Adipocyte (in vitro differentiated cells): ENCODE results near the gene CLSTN2.

Experiments
- DNase-seq: peaks from one replicate; pipeline ENCODE4 v3.0.0-alpha.2; 2015; ENCODE audit warnings: low read depth
- H3K27me3 ChIP-seq: replicated peaks from 2 replicates; pipeline ENCODE4 v1.7.0; 2013; ENCODE audit warnings: mild to moderate bottlenecking, low read length, moderate library complexity; ENCODE audit not compliant: control insufficient read depth, insufficient read depth
- H3K36me3 ChIP-seq: 2 replicates; pipeline ENCODE4 v1.7.0; 2013; ENCODE audit warnings: low read length, mild to moderate bottlenecking, moderate library complexity; ENCODE audit not compliant: control insufficient read depth, insufficient read depth, severe bottlenecking
- H3K4me1 ChIP-seq: 2 replicates; pipeline ENCODE4 v1.7.0; 2013; ENCODE audit warnings: mild to moderate bottlenecking, low read length, moderate library complexity; ENCODE audit not compliant: control insufficient read depth, insufficient read depth
- H3K4me3 ChIP-seq: 2 replicates; pipeline ENCODE4 v1.7.0; 2013; ENCODE audit warnings: mild to moderate bottlenecking, low read length, moderate library complexity
- H3K9ac ChIP-seq: 2 replicates; pipeline ENCODE4 v1.7.0; 2013; ENCODE audit warnings: mild to moderate bottlenecking, low read length, moderate library complexity
- H3K9me3 ChIP-seq: 2 replicates; pipeline ENCODE4 v1.7.0; 2013; ENCODE audit warnings: mild to moderate bottlenecking, low read length, moderate library complexity; ENCODE audit not compliant: control insufficient read depth

CLSTN2 gene

DNA sequence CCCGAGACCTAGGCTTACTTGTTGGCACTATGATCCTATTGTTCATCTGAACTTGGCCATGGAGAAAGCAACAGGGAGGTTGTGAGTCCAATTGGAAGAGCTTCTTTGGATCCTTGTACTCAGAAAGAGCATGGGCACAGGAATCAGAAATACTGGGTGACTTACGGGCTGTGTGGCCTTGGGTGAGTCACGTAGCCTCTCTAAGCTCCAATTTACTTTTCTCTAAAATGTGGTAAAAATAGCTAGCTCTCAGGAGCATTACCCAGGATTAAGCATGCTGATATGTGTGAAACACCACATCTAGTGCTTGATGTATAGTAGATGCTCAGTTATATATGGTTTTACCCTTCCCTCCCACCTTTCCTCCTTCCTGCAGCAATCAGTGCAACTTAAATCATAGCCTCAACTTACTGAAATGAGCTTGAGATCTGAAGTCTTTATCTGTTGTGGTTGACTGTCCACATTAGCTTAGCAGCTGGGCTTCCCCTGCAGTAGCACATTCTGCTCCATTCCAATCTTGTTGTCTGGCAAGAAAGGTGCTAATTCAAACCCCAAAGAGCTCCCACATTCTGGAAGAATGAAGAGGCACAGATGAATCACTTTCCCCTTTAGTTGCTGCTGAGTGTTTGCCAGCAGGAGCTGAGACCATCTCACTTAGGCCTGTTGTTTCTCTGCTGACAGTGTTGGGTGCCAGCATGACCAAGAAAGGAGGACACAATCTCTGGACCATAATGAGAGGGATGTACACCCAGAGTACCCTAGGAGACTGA lies 443.8 kb downstream of the CLSTN2 start:
- DNase-seq, result no peak
- Histone ChIP-seq H3K4me1 (peaks cover 4% of the 10 kb centered on the region), H3K4me3 (no peak overlapping the region), H3K9me3 (peaks cover 11% of the 10 kb centered on the region), H3K36me3 (no peaks in the 10 kb centered on the region), H3K9ac (no peak overlapping the region), H3K27me3 (peaks cover 12% of the 10 kb centered on the region)

- no peak overlapping the region for H3K4me3 ChIP-seq
- H3K36me3 ChIP-seq, result no peaks in the 10 kb centered on the region
- no peak for DNase-seq
- no peak overlapping the region for H3K9ac ChIP-seq
- H3K9me3 ChIP-seq, result no peaks in the 10 kb centered on the region
- H3K27me3 ChIP-seq, result peaks cover 5% of the 10 kb centered on the region
- no peaks in the 10 kb centered on the region for H3K4me1 ChIP-seq
These were observed 449.2 kb downstream of the CLSTN2 start for GRCh38 chr3:140384028-140384771.

DNA sequence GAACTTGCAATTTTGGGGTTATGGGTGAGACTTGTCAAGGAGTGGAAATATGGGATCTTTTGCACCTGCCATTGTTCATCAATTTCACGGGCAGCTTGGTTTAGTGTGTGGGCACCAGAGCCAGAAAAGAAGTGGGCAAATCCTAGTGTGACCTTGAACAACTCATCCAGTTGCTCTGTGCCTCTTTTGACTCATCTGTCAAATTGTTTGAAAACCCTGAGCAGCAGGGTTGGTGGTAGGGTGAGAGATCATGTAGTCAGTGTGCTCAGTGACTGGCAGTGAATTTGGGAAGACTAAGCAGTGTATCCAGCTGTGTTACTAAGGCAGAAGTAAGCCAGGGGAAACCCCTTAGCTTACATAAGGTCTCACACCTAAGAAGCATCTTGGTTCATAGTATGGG lies 449.9 kb downstream of the CLSTN2 start:
- H3K9ac ChIP-seq, result no peak overlapping the region
- H3K9me3 ChIP-seq, result no peaks in the 10 kb centered on the region
- peaks cover 5% of the 10 kb centered on the region for H3K27me3 ChIP-seq
- H3K4me3 ChIP-seq, result no peak overlapping the region
- DNase-seq, result no peak
- no peaks in the 10 kb centered on the region for H3K36me3 ChIP-seq
- H3K4me1 ChIP-seq, result no peaks in the 10 kb centered on the region

GRCh38 chr3:140386357-140387100 lies 451.5 kb downstream of the CLSTN2 start:
- no peak for DNase-seq
- peaks cover 1% of the 10 kb centered on the region for H3K27me3 ChIP-seq
- H3K4me3 ChIP-seq, result no peak overlapping the region

DNA sequence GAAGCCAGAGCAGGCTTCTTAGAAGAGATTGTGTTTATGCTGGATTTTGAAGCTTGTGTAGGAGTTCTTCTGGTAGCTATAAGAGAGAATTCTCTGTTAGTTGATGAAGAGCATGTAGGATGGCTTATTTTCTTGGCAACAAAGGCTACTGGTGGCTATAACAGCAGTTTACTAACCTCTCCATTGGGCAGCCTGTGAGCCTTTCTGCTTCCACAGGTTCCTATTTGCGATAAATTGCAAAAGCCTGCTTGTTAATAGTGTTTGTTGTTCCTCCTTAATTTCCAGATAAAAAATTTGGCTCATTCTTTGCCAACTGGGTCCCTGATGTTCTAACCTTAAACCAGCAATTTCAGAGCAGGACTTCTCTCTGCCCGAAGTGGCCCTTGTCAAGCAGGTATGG lies 452.3 kb downstream of the CLSTN2 start:
- Histone ChIP-seq H3K9ac (no peak overlapping the region), H3K36me3 (no peaks in the 10 kb centered on the region), H3K4me3 (no peak overlapping the region), H3K9me3 (no peaks in the 10 kb centered on the region), H3K4me1 (no peaks in the 10 kb centered on the region), H3K27me3 (no peaks in the 10 kb centered on the region)
- DNase-seq, result no peak

More at GRCh38 chr3:140386357-140387100, 451.5 kb downstream of the CLSTN2 start:
- H3K9me3 ChIP-seq, result no peaks in the 10 kb centered on the region
- no peak overlapping the region for H3K9ac ChIP-seq
- no peaks in the 10 kb centered on the region for H3K4me1 ChIP-seq
- no peaks in the 10 kb centered on the region for H3K36me3 ChIP-seq

GRCh38 chr3:140388202-140388922 lies 453.4 kb downstream of the CLSTN2 start:
- no peaks in the 10 kb centered on the region for H3K4me1 ChIP-seq
- H3K4me3 ChIP-seq, result no peak overlapping the region
- no peaks in the 10 kb centered on the region for H3K36me3 ChIP-seq
- DNase-seq, result no peak
- no peak overlapping the region for H3K9ac ChIP-seq
- H3K27me3 ChIP-seq, result no peaks in the 10 kb centered on the region
- no peaks in the 10 kb centered on the region for H3K9me3 ChIP-seq

DNA sequence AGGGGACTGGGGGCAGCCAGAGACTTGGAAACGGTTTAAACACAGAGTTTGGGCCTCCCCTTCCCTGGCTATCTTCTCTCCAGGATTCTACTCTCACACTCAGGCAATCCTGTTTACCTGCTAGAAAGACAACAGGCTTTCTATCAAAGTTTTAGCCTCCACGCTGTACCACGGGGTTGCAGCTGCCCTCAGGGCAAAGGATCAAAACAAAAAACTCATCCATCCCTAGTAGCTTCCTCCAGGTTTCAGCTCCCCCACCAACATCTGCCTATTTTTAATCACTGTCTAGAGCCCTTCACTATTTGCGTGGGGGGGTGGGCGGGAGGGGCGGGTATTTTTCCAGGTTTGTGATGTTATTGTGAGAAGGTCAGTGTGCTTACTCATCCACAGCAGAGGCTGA lies 456.1 kb downstream of the CLSTN2 start:
- no peak for DNase-seq
- H3K36me3 ChIP-seq, result no peaks in the 10 kb centered on the region

GRCh38 chr3:140394488-140395133 lies 459.6 kb downstream of the CLSTN2 start:
- H3K27me3 ChIP-seq, result no peaks in the 10 kb centered on the region
- no peaks in the 10 kb centered on the region for H3K9me3 ChIP-seq
- DNase-seq, result no peak
- peaks cover 4% of the 10 kb centered on the region for H3K4me1 ChIP-seq
- no peak overlapping the region for H3K9ac ChIP-seq
- H3K36me3 ChIP-seq, result no peaks in the 10 kb centered on the region
- H3K4me3 ChIP-seq, result no peak overlapping the region

More for the DNA sequence above, 456.1 kb downstream of the CLSTN2 start:
- Histone ChIP-seq H3K9ac (no peak overlapping the region), H3K27me3 (no peaks in the 10 kb centered on the region), H3K4me1 (peaks cover 4% of the 10 kb centered on the region), H3K9me3 (no peaks in the 10 kb centered on the region), H3K4me3 (no peak overlapping the region)

- no peak overlapping the region for H3K4me3 ChIP-seq
- DNase-seq, result no peak
- no peaks in the 10 kb centered on the region for H3K36me3 ChIP-seq
- peaks cover 4% of the 10 kb centered on the region for H3K4me1 ChIP-seq
- no peak overlapping the region for H3K9ac ChIP-seq
- H3K9me3 ChIP-seq, result no peaks in the 10 kb centered on the region
- no peaks in the 10 kb centered on the region for H3K27me3 ChIP-seq
These were observed 460.4 kb downstream of the CLSTN2 start for GRCh38 chr3:140395134-140396075.

DNA sequence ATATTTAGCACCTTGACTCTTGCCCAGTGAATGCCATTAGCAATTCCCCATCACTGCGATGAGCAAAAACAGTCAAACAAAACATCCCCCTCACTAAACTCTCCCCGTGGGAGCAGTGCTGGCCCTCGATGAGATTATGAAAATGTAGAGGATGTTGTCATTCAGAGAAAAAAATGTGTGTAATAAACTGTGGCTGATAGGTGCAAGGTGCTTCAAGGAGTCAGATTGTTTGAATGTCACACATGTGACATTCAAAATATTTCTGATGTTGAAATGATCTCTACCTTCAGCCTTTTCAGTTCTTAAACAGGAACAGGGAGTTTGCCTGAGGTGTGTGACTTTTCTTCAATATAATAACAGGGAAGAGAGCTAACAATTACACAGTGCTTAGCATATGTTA lies 461.1 kb downstream of the CLSTN2 start:
- Histone ChIP-seq H3K27me3 (no peaks in the 10 kb centered on the region), H3K4me3 (no peak overlapping the region), H3K9ac (no peak overlapping the region), H3K36me3 (no peaks in the 10 kb centered on the region), H3K4me1 (peaks cover 4% of the 10 kb centered on the region), H3K9me3 (no peaks in the 10 kb centered on the region)
- no peak for DNase-seq
